GM12878 (cell line): ENCODE data around the gene TRMT10C. TPM values are rescaled to one million over a fixed set of nuclear protein-coding genes. Genes with fewer than 3 reads are reported as not detected.
A peak's percentile ranks its signal among the peaks of the same experiment; 100 is the strongest.

Experiments
- ATAC-seq: fragments of 200-7000 bp; cut with Tn5 transposase; 3 replicates; pipeline ENCODE4 v1.9.1; 2020; ENCODE audit warnings: mild to moderate bottlenecking, moderate library complexity
- BruUV-seq: library from RNA; stranded (reverse); fragments of 400-500 nt; replicated peaks from 2 replicates; lab custom pipeline; 2021; lab: Mats Ljungman, UMichigan
- CTCF ChIA-PET: fragments of 300-600 bp; sonication (Branson Sonifier 250); formaldehyde crosslinking; extraction: SDS; loops from one replicate; lab custom pipeline; 2021; ENCODE audit warnings: inconsistent platforms; lab: Yijun Ruan, JAX
- POLR2A ChIA-PET: fragments of 350-600 bp; formaldehyde crosslinking; extraction: SDS; loops from one replicate; lab custom pipeline; 2021; ENCODE audit warnings: inconsistent platforms; lab: Charles Lee
- RAD21 ChIA-PET: fragments of 300-600 bp; sonication (Branson Sonifier 250); formaldehyde crosslinking; loops from one replicate; lab custom pipeline; 2023; ENCODE audit warnings: antibody characterized with exemption; ENCODE audit not compliant: unreplicated experiment; lab: Charles Lee
- SMC1A ChIA-PET: fragments of 300-600 bp; sonication (Branson Sonifier 250); formaldehyde crosslinking; loops from one replicate; lab custom pipeline; 2023; ENCODE audit not compliant: unreplicated experiment, uncharacterized antibody; lab: Charles Lee
- DNase-seq: peaks from one replicate; pipeline ENCODE4 v3.0.0-alpha.2; 2011; ENCODE audit warnings: low read depth, low spot score
- FAIRE-seq: peaks from 3 replicates; lab custom pipeline; 2011; peaks lifted over from hg19 to GRCh38; lab: Jason Lieb, UNC
- H2AFZ ChIP-seq: 2 replicates; pipeline ENCODE4 v1.6.0; 2011; ENCODE audit warnings: low read depth, low read length, control low read depth; ENCODE audit not compliant: control insufficient read depth
- H3K27ac ChIP-seq: 2 replicates; pipeline ENCODE4 v1.5.1; 2011; ENCODE audit warnings: control low read depth; ENCODE audit not compliant: control insufficient read depth, insufficient read depth
- H3K27me3 ChIP-seq, 2 experiments: replicated peaks in 1 of 2; 2 replicates each; pipeline versions ENCODE4 v1.6.0 to v1.6.1; 2011; ENCODE audit warnings: low read length in 1 of 2; ENCODE audit not compliant: control insufficient read depth in 2 of 2, insufficient read depth in 2 of 2
- H3K36me3 ChIP-seq, 2 experiments: 2 replicates each; pipeline ENCODE4 v1.5.1; 2011; ENCODE audit warnings: low read length in 1 of 2; ENCODE audit not compliant: control insufficient read depth in 2 of 2, insufficient read depth in 2 of 2
- H3K4me1 ChIP-seq: 2 replicates; pipeline ENCODE4 v1.6.1; 2011; ENCODE audit warnings: mild to moderate bottlenecking, low read length, moderate library complexity, mixed read lengths; ENCODE audit not compliant: control insufficient read depth, insufficient read depth
- H3K4me2 ChIP-seq: 2 replicates; pipeline ENCODE4 v1.6.0; 2011; ENCODE audit warnings: control low read depth; ENCODE audit not compliant: control insufficient read depth, insufficient read depth
- H3K4me3 ChIP-seq: fragments of 200-600 bp; sonication (generic); 2 replicates; pipeline ENCODE4 v1.5.1; 2016
- H3K79me2 ChIP-seq: 2 replicates; pipeline ENCODE4 v1.6.0; 2011; ENCODE audit warnings: low read length; ENCODE audit not compliant: control insufficient read depth, insufficient read depth
- H3K9ac ChIP-seq: 2 replicates; pipeline ENCODE4 v1.8.0; 2011; ENCODE audit warnings: low read length, control low read depth, mixed read lengths; ENCODE audit not compliant: control insufficient read depth, insufficient read depth
- H3K9me3 ChIP-seq: replicated peaks from 3 replicates; pipeline ENCODE4 v1.5.1; 2011; ENCODE audit warnings: mild to moderate bottlenecking, low read length; ENCODE audit not compliant: control insufficient read depth, insufficient read depth
- H4K20me1 ChIP-seq: 2 replicates; pipeline ENCODE4 v1.6.0; 2011; ENCODE audit not compliant: control insufficient read depth, insufficient read depth
- ASH2L ChIP-seq: fragments of 300-600, 200-600 bp; sonication (generic); IDR thresholded peaks from 2 replicates; pipeline ENCODE4 v1.6.1; 2017; ENCODE audit warnings: low read depth, mild to moderate bottlenecking, borderline replicate concordance
- BACH1 ChIP-seq: fragments of 450-650 bp; IDR thresholded peaks from 2 replicates; pipeline ENCODE4 v1.6.1; 2017; ENCODE audit warnings: mild to moderate bottlenecking, borderline replicate concordance
- BCL3 ChIP-seq: IDR thresholded peaks from 2 replicates; pipeline ENCODE4 v1.6.1; 2011; ENCODE audit warnings: borderline replicate concordance, low read depth, mild to moderate bottlenecking, moderate library complexity, low read length; ENCODE audit not compliant: insufficient read depth, poor library complexity, severe bottlenecking
- CBFB ChIP-seq: IDR thresholded peaks from 2 replicates; pipeline ENCODE4 v1.6.1; 2016; ENCODE audit warnings: antibody characterized with exemption, low read depth
- DPF2 ChIP-seq: fragments of 450-650 bp; IDR thresholded peaks from 2 replicates; pipeline ENCODE4 v1.6.1; 2017; ENCODE audit warnings: mild to moderate bottlenecking
- GATAD2B ChIP-seq: fragments of 450-650 bp; conservative IDR thresholded peaks from 2 replicates; pipeline ENCODE4 v1.6.1; 2017; ENCODE audit warnings: low read depth, mild to moderate bottlenecking, moderate library complexity
- IKZF1 ChIP-seq: fragments of 450-650 bp; conservative IDR thresholded peaks from 2 replicates; pipeline ENCODE4 v1.6.1; 2017; ENCODE audit warnings: antibody characterized with exemption, mild to moderate bottlenecking
- IKZF2 ChIP-seq, 2 experiments: fragments of 450-650 bp; IDR thresholded peaks; 2 replicates each; pipeline ENCODE4 v1.6.1; 2017; ENCODE audit warnings: mild to moderate bottlenecking in 2 of 2, moderate library complexity in 2 of 2
- KDM1A ChIP-seq: fragments of 200-600 bp; sonication (generic); IDR thresholded peaks from 2 replicates; pipeline ENCODE4 v1.6.1; 2016; ENCODE audit warnings: borderline replicate concordance
- NFIC ChIP-seq: IDR thresholded peaks from 2 replicates; pipeline ENCODE4 v1.6.1; 2012; ENCODE audit warnings: low read depth, mild to moderate bottlenecking, inconsistent platforms, low read length, moderate library complexity
- NFXL1 ChIP-seq: fragments of 450-650 bp; IDR thresholded peaks from 2 replicates; pipeline ENCODE4 v1.6.1; 2017; ENCODE audit warnings: antibody characterized with exemption, mild to moderate bottlenecking, borderline replicate concordance
- NR2F1 ChIP-seq: fragments of 450-650 bp; conservative IDR thresholded peaks from 2 replicates; pipeline ENCODE4 v1.6.1; 2017; ENCODE audit warnings: mild to moderate bottlenecking
- PAX8 ChIP-seq: fragments of 450-650 bp; IDR thresholded peaks from 2 replicates; pipeline ENCODE4 v1.6.1; 2017; ENCODE audit warnings: mild to moderate bottlenecking, moderate library complexity
- SMAD1 ChIP-seq: fragments of 450-650 bp; IDR thresholded peaks from 2 replicates; pipeline ENCODE4 v1.6.1; 2018; ENCODE audit warnings: mild to moderate bottlenecking, low read depth; ENCODE audit not compliant: partially characterized antibody
- STAT3 ChIP-seq: IDR thresholded peaks from 2 replicates; pipeline ENCODE4 v1.6.1; 2011; ENCODE audit warnings: low read depth, low read length, improper control_type of control experiment
- TCF3 ChIP-seq: IDR thresholded peaks from 2 replicates; pipeline ENCODE4 v1.6.1; 2012; ENCODE audit warnings: low read depth, mild to moderate bottlenecking, low read length, borderline replicate concordance; ENCODE audit not compliant: insufficient read depth
- ZBED1 ChIP-seq: IDR thresholded peaks from 2 replicates; pipeline ENCODE4 v1.6.1; 2016; ENCODE audit warnings: borderline replicate concordance
- ZNF687 ChIP-seq: fragments of 450-650 bp; IDR thresholded peaks from 2 replicates; pipeline ENCODE4 v1.6.1; 2017; ENCODE audit warnings: mild to moderate bottlenecking, moderate library complexity
- WGBS: methylation state at CpG from one replicate; pipeline ENCODE4 v1.1.6; 2016; ENCODE audit warnings: low lambda C conversion rate; ENCODE audit not compliant: insufficient replicate concordance, insufficient coverage; ENCODE audit errors: missing lambda C conversion rate; 5-methylcytosine and 5-hydroxymethylcytosine counted together
- in situ Hi-C: fragments of 300-500 bp; cut with MboI; formaldehyde crosslinking; loops from 9 replicates; pipeline ENCODE4 v1.14.3; 2018; ENCODE audit warnings: mixed read lengths
- intact Hi-C: fragments of 100-400 bp; cut with micrococcal nuclease; formaldehyde crosslinking; loops from one replicate; pipeline ENCODE4 v1.14.2; 2022; ENCODE audit not compliant: unreplicated experiment
- polyA plus RNA-seq, 11 experiments: library from polyadenylated mRNA; depleted of rRNA in 4 of 11; unstranded in 6 of 11; stranded (reverse) in 5 of 11; fragments of >200 nt; fragmentation: Nextera tagmentation in 4 of 11; fragmentation: Illumina TruSeq in 1 of 11; extraction: Ambion mirVana in 4 of 11; extraction: Trizol in 1 of 11; gene quantifications; 1 replicate in 1 of 11; 2 replicates in 10 of 11; pipeline versions ENCODE4 v1.2.1 to v1.2.3, GENCODE V29; 2011 to 2016; ENCODE audit warnings: inconsistent platforms in 2 of 11, missing spikeins in 2 of 11, low read depth in 1 of 11
- total RNA-seq, 4 experiments: library from RNA; depleted of rRNA in 3 of 4; stranded (reverse); fragments of >200 nt in 3 of 4; fragmentation: Illumina TruSeq in 1 of 4; extraction: Trizol in 1 of 4; gene quantifications; 2 replicates each; pipeline versions ENCODE4 v1.2.1 to v1.2.3, GENCODE V29; 2013 to 2021

Gene TRMT10C
- total and polyA plus RNA-seq, 10 of the 15 experiments (the other 5 are each of a cell fraction or from before 2014, with no cell fraction given) = 33.0 to 82.1 (median 47.1) TPM

GRCh38 chr3:101573449-101574387 lies 12.1 kb downstream of the TRMT10C start, which contains the start of gene PCNP:
TSS of gene PCNP (plus strand) at chr3:101574180. CDS start at chr3:101574216, 36 bp downstream.
- peak within 1 kb of the TSS; percentile 88 for H3K9ac ChIP-seq
- FAIRE-seq = peak; percentile 59
- SMC1A ChIA-PET = interaction anchor here (0.6 to 1.6 kb wide), 10 partner anchors 9 to 672 kb away, joined by 3 to 6 read pairs (median 3); no protein-coding TSS in a partner anchor
- ATAC-seq = peak; percentile 87
- POLR2A ChIA-PET = interaction anchor here (0.5 to 2.4 kb wide), 11 partner anchors 11 to 796 kb away, joined by 3 to 16 read pairs (median 4); partner anchors contain the start of genes RPL24, SENP7, TRMT10C and ZBTB11
- CTCF ChIA-PET = interaction anchor here (0.9 to 2.4 kb wide), 19 partner anchors 9 to 651 kb away, joined by 3 to 22 read pairs (median 4); partner anchors contain the start of genes TRMT10C and ZBTB11
- H2AFZ ChIP-seq = peak within 1 kb of the TSS; percentile 98
- no peaks in the 10 kb centered on the region for H4K20me1 ChIP-seq
- H3K4me3 ChIP-seq = peak within 1 kb of the TSS; percentile 84
- WGBS = 1% methylated on average over 45 of the region's 47 CpGs
- H3K9me3 ChIP-seq = no peaks in the 10 kb centered on the region
- peaks cover 7% of the 10 kb centered on the region for H3K4me1 ChIP-seq
- TSS peak; percentile 96 for BruUV-seq
- intact Hi-C loops = loop anchor here (1.0 to 2.0 kb wide), 4 partner anchors 13 to 104 kb away; partner anchors contain the start of genes SENP7, TRMT10C and ZBTB11
- no peaks in the 10 kb centered on the region for H3K27me3 ChIP-seq
- peak within 1 kb of the TSS; percentile 81 for H3K4me2 ChIP-seq
- H3K36me3 ChIP-seq = no peaks in the 10 kb centered on the region; a peak in 1 of 4 replicates
- H3K27ac ChIP-seq = peak within 1 kb of the TSS; percentile 88
- in situ Hi-C loops = no loop called here
- H3K79me2 ChIP-seq = peaks cover 45% of the 10 kb centered on the region
- RAD21 ChIA-PET = interaction anchor here (0.6 to 2.4 kb wide), 11 partner anchors 9 to 707 kb away, joined by 3 to 11 read pairs (median 4); partner anchors contain the start of genes TRMT10C and ZBTB11
- peak; percentile 94 for DNase-seq
- TF ChIP-seq CBFB (peak; percentile 59; the same call in 1 of the 2 replicates), NR2F1 (no peak; the same call in 1 of the 2 replicates), IKZF2 (IDR thresholded peaks at IDR 0.05) (peak; percentile 66 to 72), ZBED1 (peak; percentile 68; the same call in 1 of the 2 replicates), TCF3 (no peak), BCL3 (peak; percentile 56), GATAD2B (peak; percentile 50; the same call in 1 of the 2 replicates), SMAD1 (peak; percentile 41), ASH2L (peak; percentile 39; the same call in 1 of the 2 replicates), KDM1A (no peak), STAT3 (no peak), IKZF1 (peak; percentile 90), NFIC (peak; percentile 44; the same call in 1 of the 2 replicates), PAX8 (no peak), NFXL1 (no peak), DPF2 (no peak), BACH1 (no peak), ZNF687 (no peak)
